Measurements from ENCODE around the gene PTGER1.
A peak's percentile ranks its signal among the peaks of the same experiment; 100 is the strongest.

Gene PTGER1

GRCh38 chr19:14502334-14503092 lies 27.4 kb upstream of the PTGER1 start:
- no peak for DNase-seq (ENCODE audit: low spot score)

- peak; percentile 78 for DNase-seq (ENCODE audit: low spot score)
These were observed 22.2 kb upstream of the PTGER1 start for GRCh38 chr19:14497228-14497921.

GRCh38 chr19:14496834-14497227 lies 21.7 kb upstream of the PTGER1 start:
- DNase-seq (ENCODE audit: low spot score): no peak

GRCh38 chr19:14496029-14496833 lies 21.1 kb upstream of the PTGER1 start, which contains the start of gene GIPC1:
Gene GIPC1, minus strand, starts transcription at chr19:14496127. Its CDS starts 13,151 bp downstream, at chr19:14482976.
- peak; percentile 99 for DNase-seq (ENCODE audit: low spot score)

GRCh38 chr19:14495672-14496028 lies 20.5 kb upstream of the PTGER1 start:
- DNase-seq (ENCODE audit: low spot score): no peak

GRCh38 chr19:14494910-14495671 lies 19.9 kb upstream of the PTGER1 start:
- no peak for DNase-seq (ENCODE audit: low spot score)

- DNase-seq (ENCODE audit: low spot score): no peak
These were observed 19.3 kb upstream of the PTGER1 start for GRCh38 chr19:14494411-14494810.

GRCh38 chr19:14492756-14493337 lies 17.7 kb upstream of the PTGER1 start:
- no peak for DNase-seq (ENCODE audit: low spot score)

GRCh38 chr19:14487370-14488125 lies 12.4 kb upstream of the PTGER1 start:
- no peak for DNase-seq (ENCODE audit: low spot score)

GRCh38 chr19:14482172-14482941 lies 7.2 kb upstream of the PTGER1 start:
- DNase-seq (ENCODE audit: low spot score): no peak

- DNase-seq (ENCODE audit: low spot score): no peak
These were observed 5.5 kb upstream of the PTGER1 start for GRCh38 chr19:14480700-14481079.

- no peak for DNase-seq (ENCODE audit: low spot score)
These were observed 5.0 kb upstream of the PTGER1 start for GRCh38 chr19:14479975-14480699.

- no peak for DNase-seq (ENCODE audit: low spot score)
These were observed 4.3 kb upstream of the PTGER1 start for GRCh38 chr19:14479309-14479974.

- DNase-seq (ENCODE audit: low spot score): no peak
These were observed 3.0 kb upstream of the PTGER1 start for GRCh38 chr19:14478113-14478545.

- no peak for DNase-seq (ENCODE audit: low spot score)
These were observed 2.4 kb upstream of the PTGER1 start for GRCh38 chr19:14477418-14478112.

GRCh38 chr19:14476673-14477401 lies 1.7 kb upstream of the PTGER1 start:
- no peak for DNase-seq (ENCODE audit: low spot score)

GRCh38 chr19:14476327-14476672 lies 1.1 kb upstream of the PTGER1 start:
- no peak for DNase-seq (ENCODE audit: low spot score)

GRCh38 chr19:14474827-14475226 lies 327 bp downstream of the PTGER1 start:
- DNase-seq (ENCODE audit: low spot score): no peak

Data from COLO829 (cell line).